Activated gamma-delta T cell treated with anti-CD3 and anti-CD28 coated beads, Interleukin-2, amount 50 U/mL, for 16 hours (primary cell): ENCODE data around the gene STK4.
"Not testable (repeated sequence)": the region's sequence is repeated elsewhere in the genome, so short reads cannot be mapped to it uniquely, and the experiment has no call there.

ENCODE experiments used
- DNase-seq: peaks from one replicate; pipeline ENCODE4 v3.0.0-alpha.2; 2020; ENCODE audit warnings: low read depth

STK4 gene

DNA sequence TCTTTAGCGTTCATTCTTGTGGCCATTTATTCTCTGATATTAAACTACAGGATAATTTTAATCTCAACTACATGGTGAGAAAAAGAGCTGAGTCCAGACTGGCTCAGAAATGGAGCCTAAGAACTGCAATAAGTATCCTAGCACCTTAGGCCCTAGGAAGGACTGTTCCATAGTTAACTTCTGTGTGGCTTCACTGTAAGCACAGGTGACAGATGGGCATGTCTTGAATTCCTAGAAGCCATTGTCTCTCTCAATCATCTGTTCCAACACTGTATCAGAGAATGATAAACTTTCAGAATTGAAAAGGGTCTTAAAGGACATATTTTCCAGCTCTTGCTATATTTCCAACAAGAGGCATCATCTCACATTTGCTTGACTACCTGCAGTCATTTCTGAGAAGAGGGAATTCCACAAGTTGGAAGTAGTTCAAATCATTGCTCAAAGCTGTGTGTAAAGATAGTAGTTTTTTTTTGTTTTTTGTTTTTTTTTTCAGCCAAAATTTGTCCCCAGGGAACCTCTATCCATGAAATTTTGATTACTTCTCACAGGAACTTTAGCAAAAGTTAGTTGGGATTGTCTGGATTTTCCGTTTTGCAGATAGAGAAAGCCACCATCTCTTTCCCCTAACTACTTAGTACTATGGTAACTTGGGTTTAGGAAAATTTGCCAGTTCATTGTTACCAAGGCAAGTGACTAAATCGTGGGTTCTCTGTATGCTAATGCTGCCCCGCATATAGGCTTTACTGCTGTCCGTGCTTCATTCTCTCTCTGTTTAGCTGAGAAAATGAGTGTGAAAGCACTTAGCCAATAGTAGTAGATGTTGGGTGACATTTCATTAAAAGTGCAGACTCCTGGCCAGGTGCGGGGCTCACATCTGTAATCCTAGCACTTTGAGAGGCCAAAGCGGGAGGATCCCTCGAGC, 87.4 kb downstream of the STK4 start:
- DNase-seq, result no peak

DNA sequence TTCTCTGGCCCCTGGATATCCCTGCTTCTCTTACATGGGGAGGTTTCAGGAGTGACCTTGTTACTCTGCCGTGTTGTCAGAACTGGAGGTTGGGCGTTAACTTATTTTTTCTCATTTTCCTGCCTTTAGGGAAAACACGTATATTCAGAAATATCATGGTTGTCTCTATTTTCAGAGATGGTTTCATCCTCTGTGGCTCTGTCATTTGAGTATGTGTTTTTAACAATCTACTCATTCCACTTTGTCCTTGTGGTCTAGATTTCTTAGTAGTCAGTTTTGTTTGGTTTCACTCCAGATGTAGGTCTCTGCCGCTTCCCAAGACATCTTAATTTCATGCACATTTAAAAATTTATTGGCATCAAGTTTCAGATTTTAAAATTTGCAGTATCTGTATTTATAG, 88.7 kb downstream of the STK4 start:
- DNase-seq, result no peak

DNA sequence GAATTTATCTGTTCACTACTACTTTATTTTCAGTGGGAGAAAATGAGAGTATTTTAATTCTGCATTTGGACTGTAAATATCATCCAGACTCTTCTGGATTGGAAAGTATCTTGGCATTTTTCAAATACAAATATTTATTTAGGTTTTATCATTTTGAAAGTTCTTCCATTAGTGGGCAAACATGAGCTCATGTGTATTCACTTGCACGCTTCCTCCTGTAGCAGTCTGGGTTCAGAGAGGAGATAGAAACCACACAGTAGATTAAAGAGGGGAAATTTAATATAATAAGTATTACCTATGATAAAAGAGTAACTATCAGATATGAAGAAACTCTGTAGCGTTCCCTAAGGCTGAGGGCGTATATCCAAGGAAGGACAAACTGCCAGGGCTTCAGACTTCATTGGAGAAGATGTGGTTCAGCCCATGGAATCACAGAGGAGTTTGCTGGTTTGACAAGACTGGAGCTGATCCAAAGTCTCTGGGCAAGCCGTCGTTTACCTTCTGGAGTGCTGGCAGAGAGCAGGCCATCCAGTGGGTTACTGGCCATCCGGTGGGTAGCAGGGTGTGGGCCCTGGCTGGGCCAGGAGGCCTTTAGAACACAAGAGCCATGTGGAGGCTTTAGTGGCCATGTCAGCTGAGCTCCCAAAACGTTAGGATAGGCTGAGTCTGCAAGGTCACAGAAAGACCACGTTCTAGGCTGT, 90.3 kb downstream of the STK4 start:
- DNase-seq, result no peak

DNA sequence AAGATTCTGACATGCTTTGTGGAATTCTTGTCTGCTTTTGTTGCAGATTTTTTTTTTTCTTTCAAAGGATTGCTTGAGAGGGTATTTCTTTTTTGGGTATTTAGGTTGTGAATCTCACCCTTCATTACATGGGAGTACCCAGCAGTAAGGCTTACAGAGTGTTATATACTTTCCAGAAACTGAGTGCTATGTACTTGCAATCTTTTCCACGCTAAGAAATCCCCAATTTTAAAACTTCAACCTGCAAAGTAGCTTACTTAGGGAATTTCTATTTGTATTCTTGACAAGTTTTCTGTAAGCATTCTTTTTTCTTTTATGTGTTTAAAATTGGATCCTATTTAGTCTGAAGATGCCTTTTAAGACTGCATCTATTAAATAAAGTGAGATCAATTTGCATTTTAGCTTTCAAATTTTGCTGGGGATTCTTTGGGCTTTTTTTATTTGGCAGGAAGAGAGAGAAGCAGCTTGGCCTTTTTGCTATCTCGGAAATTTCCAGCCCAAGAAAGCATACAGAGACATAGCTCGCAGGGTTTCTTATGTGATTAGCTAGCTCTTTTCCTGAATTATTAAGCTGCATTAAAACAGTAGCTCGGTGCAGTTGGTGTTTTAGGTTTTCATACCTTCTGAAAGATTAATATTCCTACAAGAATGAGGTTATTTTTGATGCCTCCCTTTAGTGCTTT, 92.0 kb downstream of the STK4 start:
- DNase-seq, result no peak

DNA sequence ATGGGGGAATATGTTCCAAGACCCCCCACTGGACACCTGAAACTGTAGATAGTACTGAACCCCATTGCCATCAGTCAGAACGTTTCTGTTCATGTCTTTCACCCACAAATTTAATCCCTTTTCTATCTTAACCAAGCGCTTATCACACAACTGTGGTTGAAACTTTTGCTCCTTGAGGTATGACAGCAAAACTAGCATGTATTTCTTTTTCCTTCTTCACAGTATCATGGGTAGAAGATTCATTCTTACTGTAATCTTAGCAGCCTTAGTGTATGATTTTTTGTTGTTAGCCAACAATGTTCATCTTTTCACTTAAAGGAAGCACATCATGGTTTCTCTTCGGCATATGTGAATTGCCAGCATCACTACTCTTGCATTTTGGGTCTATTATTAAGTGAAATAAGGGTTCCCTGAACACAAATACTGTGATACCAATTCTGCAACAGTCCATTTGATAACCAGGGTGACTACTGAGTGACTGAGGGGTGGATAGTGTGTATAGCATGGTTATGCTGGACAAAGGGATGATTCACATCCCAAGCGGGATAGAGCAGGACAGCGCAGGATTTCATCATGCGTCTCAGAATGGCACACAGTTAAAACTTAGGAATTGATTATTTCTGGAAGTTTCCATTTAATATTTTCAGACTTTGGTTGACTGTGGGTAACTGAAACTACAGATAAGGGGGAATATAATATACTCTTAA, 92.9 kb downstream of the STK4 start:
- no peak for DNase-seq

DNA sequence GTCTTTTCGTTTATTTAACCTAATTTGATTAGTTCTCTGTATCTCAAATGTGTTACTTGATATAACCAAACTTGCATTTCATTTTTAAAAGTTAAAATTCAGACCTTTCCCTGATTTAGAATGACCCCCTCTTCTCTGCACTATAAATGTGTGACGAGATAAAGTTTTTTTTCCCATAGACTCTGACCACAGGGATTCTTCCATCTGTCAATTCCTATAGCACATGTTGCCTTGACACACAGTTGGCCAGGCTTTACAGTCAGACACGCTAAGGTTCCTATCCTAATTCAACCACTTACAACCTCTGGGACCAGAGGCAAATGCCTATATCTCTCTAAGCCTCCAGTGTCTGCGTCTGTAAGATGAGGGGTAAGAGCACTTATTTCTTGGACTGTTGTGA, 94.0 kb downstream of the STK4 start:
- no peak for DNase-seq

DNA sequence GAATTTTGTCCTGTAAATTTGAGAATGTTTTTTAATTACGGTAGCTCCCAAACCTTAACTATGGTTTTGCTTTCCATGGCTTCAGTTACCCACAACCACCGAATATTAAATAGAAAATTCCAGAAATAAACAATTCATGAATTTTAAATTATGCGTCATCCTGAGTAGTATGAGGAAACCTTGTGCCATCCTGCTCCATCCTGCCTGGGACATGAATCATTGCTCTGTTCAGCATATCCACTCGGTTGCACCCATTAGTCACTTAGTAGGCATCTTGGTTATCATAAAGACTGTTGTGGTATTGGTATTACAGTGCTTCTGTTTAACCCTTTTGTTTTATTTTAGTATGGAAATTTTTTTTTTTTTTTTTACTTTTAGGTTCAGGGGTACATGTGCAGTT, 94.9 kb downstream of the STK4 start:
- no peak for DNase-seq

DNA sequence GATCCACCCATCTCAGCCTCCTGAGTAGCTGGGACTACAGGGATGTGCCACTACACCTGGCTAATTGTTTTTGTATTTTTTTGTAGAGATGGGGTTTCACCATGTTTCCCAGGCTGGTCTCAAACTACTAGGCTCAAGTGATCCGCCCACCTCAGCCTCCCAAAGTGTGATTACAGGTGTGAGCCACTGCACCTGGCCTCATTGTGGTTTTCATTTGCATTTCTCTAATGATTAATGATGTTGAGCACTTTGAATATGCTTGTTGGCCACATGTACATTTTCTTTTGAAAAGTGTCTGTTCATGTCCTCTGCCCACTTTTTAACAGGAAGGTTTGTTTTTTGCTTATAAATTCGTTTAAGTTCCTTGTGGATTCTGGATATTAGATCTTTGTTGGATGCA, 96.8 kb downstream of the STK4 start:
- DNase-seq, result not testable (repeated sequence)

DNA sequence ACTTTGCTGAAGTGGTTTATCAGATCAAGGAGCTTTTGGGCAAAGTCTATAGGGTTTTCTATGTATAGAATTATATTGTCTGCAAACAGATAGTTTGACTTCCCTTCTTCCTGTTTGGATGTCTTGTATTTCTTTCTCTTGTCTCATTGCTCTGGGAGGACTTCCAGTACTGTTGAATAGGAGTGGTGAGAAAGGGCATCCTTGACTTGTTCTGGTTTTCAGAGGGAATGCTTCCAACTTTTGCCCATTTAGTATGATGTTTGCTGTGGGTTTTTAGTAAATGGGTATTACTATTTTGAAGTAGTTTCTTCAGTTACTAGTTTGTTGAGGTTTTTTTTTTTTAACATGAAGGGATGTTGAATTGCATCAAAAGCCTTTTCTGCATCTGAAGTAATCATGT, 98.5 kb downstream of the STK4 start:
- DNase-seq, result no peak

DNA sequence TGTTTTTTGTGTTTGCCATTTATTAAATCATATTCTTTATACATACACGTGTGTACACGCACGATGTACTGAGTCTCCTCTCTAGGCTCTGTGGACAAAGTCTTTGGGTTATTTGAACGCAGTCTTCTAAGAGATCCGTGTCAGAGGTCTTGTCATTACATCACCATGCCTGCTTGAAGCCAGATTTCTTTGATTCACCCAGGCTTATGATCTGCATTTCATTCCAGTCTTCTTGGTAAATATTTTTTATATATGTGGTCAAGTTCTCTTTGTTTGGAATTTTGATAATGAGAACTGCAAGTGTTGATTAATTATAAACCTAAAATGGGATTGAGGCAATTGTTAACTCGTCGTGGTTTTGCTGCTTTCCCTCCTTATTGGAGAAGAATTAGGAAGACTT, 100.1 kb downstream of the STK4 start:
- no peak for DNase-seq

DNA sequence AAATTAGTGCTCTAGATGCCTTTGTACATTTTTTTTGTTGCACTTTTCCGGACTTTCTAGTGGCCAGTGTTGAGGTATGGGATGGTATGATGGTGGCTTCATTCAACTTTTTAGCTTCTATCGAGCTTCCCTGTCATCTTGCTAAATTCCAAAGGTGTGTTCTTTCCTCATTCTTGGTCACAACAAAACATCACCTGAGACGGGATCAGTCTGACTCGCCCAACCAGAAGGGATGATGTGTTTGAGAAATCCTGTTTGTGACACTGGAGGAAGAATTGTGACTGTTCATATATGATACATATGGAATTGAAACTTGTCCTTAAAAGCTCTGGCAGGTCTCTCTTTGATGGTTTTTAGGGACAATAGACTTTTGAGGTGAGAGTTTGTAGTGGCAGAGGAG, 100.8 kb downstream of the STK4 start:
- no peak for DNase-seq

DNA sequence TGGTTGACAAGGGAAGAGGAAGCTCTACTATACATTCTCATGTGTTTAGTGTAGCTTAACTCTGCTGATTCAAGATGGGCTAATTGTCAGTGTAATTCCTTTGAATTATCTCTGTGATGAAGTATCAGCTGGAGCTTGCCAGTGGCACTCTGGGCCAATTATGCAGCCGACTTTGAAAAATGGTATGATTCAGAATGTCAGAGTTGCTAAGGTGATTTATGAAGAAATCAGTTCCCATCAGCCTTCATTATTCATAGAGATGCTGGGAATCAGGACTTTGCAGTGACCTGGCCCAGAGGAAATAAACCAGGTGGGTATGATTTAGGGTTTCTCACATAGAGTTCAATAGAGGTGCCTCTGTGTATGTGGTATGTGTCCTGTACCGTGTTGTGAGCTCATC, 101.2 kb downstream of the STK4 start:
- no peak for DNase-seq

DNA sequence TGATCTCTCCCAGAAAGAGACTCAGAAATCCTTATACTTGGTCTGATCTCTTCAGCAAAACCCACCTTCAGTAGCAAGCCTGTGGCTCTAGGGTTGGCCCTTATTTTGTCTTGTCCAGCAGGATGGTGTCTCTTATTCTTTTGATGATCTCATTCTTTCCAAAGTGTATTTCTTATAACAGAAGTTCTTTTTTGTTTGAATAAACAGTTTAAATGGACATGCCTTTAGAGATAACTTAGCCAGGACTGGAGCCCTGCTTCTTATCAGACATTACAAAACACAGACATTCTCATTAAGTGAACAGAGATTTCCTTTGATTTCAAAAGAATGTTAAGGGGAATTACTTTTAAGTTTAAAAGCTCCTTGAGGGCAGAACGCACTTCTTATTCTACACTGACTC, 102.9 kb downstream of the STK4 start:
- no peak for DNase-seq

DNA sequence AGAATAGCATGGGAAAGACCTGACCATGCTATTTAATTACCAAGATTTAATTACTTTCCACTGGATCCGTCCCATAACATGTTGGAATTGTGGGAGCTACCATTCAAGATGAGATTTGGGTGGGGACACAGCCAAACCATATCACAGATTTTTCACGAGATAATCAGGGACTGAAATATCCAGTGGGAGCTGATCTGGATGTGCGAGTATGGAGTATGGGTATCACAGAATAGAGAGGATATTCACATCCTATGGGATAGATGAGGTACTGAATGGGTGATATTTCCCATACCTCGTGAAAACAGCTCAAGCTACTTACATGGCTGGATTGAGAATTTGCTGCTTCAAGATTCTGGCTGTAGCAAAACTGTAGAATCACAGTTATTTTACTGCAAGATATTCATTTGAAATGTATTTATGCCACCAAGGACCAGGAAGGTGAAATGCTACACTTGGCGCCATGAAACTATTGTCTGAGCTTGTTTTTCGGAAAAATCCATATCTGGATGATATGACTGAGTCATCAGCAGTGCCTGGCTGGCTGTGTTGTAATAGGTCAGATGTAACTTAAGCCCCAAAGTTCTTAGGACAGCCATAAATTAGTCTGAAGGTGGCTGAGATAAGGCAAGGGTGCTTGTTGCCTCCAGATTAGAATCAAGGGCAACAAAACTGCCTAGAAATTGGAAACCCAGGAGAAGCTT, 104.8 kb downstream of the STK4 start:
- no peak for DNase-seq

DNA sequence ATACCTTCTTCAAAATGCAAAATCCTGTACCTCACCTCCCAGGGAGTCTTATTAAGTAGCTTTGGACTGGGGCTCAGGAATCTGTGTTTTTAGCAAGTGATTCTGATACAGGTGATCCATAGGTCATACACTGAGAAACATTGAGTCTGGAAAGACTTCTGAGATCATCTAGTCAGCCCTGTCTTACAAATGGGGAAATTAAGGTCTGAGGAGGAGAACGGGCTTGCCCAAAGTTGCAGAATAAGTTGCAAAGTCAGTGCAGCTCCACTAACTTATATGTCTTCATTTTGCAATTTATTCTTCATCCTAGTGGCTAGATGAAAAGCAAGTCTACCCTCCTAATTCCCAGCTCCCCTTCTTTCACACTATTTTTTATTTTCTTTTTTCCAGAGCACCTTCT, 105.8 kb downstream of the STK4 start:
- no peak for DNase-seq

DNA sequence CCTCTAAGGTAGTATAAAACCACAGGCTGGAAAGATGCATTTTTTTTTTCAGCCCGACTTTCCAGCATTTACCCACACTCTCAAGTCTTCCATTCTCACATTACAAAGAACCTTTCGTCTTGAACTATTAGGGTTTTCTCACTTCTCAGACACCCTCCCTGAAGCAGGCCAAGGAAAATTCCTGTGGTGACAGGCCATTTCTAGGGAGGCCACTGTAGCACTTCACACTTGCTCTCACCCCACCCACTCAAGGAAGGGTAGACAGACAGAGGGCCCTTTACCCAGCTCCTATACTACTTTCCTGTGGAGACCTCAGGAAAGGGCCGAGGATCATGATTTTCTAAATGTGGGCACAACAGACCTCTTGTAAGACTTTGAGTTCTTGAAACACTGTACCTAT, 106.9 kb downstream of the STK4 start:
- no peak for DNase-seq

DNA sequence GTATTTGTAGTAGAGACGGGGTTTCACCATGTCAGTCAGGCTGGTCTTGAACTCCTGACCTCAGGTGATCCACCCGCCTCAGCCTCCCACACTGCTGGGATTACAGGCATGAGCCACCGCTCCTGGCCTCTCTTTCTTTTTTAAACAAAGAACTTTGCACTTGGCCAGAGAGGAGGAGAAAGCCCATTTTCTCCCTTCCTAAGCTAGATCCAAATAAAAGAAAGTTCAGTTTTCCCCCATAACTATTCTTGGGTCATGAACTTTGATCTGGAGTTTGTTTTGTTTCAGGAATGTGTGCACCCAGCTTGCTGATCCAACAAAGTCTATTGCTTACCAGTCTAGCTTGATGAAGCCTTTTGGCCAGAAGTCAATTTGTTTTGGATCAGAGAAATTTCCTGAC, 111.2 kb downstream of the STK4 start:
- no peak for DNase-seq

DNA sequence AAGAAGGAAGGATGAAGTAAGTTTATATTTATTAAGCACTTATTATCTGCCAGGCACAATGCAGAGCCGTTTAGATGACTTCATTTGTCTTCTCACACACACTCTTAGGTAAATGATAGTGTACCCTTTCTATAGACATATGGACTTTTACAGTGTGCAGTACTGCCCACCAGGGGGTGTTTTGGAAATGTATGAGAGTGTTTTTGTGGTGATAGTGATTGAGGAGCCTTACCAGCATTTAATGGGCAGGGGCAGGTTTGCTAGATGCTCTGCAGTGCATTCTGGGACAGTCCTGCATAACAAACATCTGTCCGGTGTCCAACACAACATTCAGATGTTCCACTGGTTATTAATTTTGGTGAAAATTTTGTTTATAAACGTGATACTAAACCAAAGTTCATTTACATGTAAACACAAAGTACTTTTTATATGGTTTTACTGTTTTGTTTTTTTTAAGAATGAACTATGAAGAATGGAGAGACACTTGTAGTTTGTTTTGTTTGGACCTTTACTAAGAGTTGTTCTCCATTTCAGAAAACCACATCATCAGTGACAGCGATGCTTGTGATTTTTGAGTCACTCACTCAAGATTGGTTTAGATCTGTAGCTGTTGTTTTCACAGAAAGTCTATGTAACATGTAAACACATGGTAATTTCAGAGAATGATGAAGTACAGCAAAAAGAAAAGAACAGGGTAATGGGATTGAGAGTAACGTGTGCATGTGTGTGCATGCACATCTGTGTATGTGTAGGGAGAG, 114.7 kb downstream of the STK4 start:
- no peak for DNase-seq

DNA sequence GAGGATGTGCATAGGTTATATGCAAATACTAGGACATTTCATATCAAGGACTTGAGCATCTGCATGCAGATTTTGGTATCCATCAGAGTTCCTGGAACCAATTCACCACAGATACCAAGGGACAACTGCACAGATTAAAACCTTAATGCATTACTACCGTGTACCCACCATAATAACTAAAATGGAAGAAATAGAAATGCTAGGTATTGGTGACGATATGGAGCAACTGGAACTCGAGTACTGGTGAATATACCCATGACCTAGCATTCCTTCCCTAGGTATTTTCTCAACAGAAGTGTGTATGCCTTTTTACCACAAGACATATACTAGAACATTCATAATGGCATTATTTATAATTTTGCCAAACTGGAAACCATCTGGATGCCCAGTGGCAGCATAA, 116.2 kb downstream of the STK4 start:
- no peak for DNase-seq

DNA sequence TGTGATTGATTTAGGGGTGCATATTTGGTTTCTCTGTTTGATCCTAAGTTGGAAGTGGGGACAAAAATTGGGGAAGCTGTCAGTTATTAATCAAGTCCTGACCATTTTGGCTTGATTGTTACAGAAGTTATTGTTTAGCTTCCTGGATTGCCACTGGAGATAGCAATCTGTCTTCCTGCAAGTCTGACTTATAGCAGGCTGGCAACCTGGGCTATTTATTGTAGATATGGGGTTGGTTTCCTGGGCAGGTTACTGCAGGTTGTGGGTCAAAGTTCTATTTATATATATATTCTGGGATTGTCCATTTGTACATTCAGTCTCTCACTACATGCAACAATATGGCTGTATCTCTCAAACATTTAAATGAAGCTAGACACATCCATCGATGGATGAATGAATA, 116.8 kb downstream of the STK4 start:
- no peak for DNase-seq

DNA sequence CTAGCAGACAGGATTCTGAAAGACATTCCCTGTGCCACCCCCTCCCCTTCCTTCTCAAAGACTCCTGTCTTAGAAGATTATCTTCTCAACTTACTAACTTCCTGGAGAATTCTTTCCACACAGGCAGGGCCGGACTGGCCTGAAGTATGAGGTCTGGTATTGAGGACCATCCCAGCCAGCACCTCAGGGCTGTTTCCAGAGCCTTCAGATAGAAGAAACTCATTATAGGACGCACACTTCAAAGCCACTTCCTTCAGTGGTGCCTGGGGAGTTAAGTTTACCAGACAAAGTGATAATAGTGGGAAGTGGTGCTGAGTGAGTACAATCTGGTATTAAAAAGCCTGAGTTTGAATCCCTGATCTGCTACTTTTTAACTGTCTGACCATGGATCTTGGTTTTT, 119.0 kb downstream of the STK4 start:
- DNase-seq, result no peak
